SHP77 treated with DMSO at 0.1 percent for 48 hours (cell line): ENCODE results near the gene NT5C.
"Not testable (repeated sequence)": the region's sequence is repeated elsewhere in the genome, so short reads cannot be mapped to it uniquely, and the experiment has no call there.

Source experiments
- DNase-seq: peaks from one replicate; lab custom pipeline; 2025; lab: John Stamatoyannopoulos, UW

The NT5C gene

GRCh38 chr17:75131278-75132017 lies at the start of gene NT5C:
Gene NT5C (minus strand): TSS chr17:75131742. CDS start chr17:75131707, 35 bp downstream.
- DNase-seq: peak; percentile 64

- DNase-seq: no peak
These were observed 49.6 kb upstream of the NT5C start for GRCh38 chr17:75181110-75181509.

- DNase-seq: no peak
These were observed 46.9 kb upstream of the NT5C start for GRCh38 chr17:75178453-75178852.

GRCh38 chr17:75176625-75177024 lies 45.1 kb upstream of the NT5C start:
- DNase-seq: no peak

- DNase-seq: no peak
These were observed 43.5 kb upstream of the NT5C start for GRCh38 chr17:75174996-75175395.

GRCh38 chr17:75173526-75173925 lies 42.0 kb upstream of the NT5C start:
- no peak for DNase-seq

- DNase-seq: no peak
These were observed 37.5 kb upstream of the NT5C start for GRCh38 chr17:75168998-75169397.

- not testable (repeated sequence) for DNase-seq
These were observed 33.1 kb upstream of the NT5C start for GRCh38 chr17:75164606-75165005.

- no peak for DNase-seq
These were observed 31.5 kb upstream of the NT5C start for GRCh38 chr17:75163074-75163473.

- DNase-seq: no peak
These were observed 28.7 kb upstream of the NT5C start for GRCh38 chr17:75160211-75160610.

GRCh38 chr17:75159196-75160031 lies 27.9 kb upstream of the NT5C start:
- DNase-seq: no peak

- DNase-seq: not testable (repeated sequence)
These were observed 26.9 kb upstream of the NT5C start for GRCh38 chr17:75158480-75158879.

GRCh38 chr17:75155191-75155601 lies 23.7 kb upstream of the NT5C start:
- no peak for DNase-seq

GRCh38 chr17:75154195-75155106 lies 22.9 kb upstream of the NT5C start, which contains the start of gene JPT1:
Gene JPT1 (minus strand): TSS chr17:75154512. CDS start chr17:75154397, 115 bp downstream.
- peak; percentile 97 for DNase-seq

- no peak for DNase-seq
These were observed 22.2 kb upstream of the NT5C start for GRCh38 chr17:75153780-75154194.

- DNase-seq: peak; percentile 48
These were observed 21.6 kb upstream of the NT5C start for GRCh38 chr17:75152922-75153779.

GRCh38 chr17:75152523-75152921 lies 21.0 kb upstream of the NT5C start:
- no peak for DNase-seq

- no peak for DNase-seq
These were observed 20.4 kb upstream of the NT5C start for GRCh38 chr17:75151930-75152329.

- no peak for DNase-seq
These were observed 16.5 kb upstream of the NT5C start for GRCh38 chr17:75147878-75148546.

- no peak for DNase-seq
These were observed 15.1 kb upstream of the NT5C start for GRCh38 chr17:75146592-75146991.
